Measurements from ENCODE around the gene CACNB4.

The CACNB4 gene

DNA sequence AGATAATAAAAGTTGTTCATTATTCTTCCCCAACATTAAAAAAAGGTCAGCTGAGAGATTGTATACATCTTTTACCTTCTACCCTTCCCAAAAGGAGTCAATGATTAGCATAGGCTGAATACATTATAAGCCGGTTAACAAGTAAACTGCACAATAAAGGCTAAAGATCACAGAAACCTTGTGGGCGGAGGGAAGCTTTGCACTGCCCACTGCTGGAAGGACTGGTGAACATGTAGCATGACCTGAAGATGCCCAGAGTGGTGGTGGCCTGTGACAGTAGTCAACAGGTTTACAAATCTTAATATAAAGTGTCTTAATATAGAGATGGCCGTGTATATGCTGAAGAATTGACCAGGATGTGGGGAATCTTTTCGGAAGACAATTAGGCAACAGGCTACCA is 306.3 kb downstream of the CACNB4 start:
- no peak for DNase-seq (ENCODE audit: insufficient read length, low spot score)
- TF ChIP-seq, protein P1, sequence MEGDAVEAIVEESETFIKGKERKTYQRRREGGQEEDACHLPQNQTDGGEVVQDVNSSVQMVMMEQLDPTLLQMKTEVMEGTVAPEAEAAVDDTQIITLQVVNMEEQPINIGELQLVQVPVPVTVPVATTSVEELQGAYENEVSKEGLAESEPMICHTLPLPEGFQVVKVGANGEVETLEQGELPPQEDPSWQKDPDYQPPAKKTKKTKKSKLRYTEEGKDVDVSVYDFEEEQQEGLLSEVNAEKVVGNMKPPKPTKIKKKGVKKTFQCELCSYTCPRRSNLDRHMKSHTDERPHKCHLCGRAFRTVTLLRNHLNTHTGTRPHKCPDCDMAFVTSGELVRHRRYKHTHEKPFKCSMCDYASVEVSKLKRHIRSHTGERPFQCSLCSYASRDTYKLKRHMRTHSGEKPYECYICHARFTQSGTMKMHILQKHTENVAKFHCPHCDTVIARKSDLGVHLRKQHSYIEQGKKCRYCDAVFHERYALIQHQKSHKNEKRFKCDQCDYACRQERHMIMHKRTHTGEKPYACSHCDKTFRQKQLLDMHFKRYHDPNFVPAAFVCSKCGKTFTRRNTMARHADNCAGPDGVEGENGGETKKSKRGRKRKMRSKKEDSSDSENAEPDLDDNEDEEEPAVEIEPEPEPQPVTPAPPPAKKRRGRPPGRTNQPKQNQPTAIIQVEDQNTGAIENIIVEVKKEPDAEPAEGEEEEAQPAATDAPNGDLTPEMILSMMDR (IDR thresholded peaks at IDR 0.05; ENCODE audit: insufficient read depth, missing control alignments), result no peak
- no peak for FAIRE-seq

DNA sequence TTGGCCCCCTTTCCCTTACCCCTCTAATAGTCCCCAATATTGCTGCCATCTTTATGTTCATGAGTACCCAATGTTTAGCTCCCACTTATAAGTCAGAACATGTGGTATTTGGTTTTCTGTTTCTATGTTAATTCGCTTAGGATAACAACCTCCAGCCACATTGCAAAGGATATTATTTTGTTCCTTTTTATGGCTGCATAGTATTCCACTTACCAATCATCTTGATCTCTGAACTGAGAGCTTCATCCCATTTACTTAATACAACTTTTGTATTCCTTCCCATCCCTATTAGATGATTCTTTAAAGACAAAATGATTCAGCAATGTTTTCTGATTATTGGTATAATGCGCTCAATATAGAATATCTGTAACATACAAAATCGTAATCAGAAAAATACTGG is 307.3 kb downstream of the CACNB4 start:
- DNase-seq (ENCODE audit: insufficient read length, low spot score), result no peak
- FAIRE-seq, result no peak
- TF ChIP-seq, protein P1 (IDR thresholded peaks at IDR 0.05; ENCODE audit: insufficient read depth, missing control alignments), result no peak

DNA sequence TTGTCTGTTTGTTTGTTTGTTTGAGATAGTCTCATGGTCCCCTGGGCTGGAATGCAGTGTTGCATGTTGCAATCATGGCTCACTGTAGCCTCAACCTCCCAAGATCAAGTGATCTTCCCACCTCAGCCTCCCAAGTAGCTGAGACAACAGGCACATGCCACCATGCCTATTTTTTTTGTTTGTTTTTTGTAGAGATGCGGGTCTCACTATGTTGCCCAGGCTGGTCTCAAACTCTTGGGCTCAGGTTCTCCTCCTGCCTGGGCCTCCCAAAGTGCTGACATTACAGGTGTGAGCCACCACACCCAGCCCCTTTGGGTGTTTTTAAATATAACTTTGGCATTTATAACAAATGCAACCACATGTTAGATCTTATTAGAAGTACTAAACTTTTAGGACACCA is 308.2 kb downstream of the CACNB4 start:
- FAIRE-seq, result no peak

DNA sequence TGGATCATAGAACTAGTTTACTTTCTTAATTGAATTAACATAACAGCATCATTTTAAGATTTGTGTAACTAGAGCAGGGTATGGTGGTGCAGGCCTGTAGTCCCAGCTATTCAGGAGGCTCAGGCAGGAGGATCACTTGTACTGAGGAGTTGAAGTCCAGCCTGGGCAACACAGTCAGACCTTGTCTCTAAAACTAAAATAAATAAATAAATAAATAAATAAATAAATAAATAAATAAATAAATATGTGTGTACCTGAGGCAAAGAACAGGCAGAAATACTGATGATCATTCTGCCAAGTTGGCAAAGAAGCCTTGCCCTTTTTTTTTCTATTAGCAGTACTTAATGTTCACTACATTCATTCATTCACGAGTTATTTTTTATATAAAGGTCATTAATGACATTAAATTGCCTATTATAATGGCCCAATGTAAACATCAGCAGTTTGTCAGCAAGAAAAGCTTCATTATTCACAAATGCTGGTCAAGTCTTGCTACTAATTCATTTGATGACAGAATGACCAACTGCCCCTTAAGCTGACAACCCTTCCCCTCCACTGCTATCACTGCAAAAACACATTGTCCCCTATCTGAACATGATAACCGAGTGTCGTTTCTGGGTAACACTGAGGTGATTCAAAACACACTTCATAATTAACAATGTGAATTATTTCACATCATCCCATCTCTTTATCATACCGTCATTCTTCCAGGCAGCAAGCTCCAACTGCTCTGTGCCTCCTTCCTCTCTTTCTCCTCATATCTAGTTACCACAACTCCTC is 309.6 kb downstream of the CACNB4 start:
- FAIRE-seq, result no peak
- TF ChIP-seq, protein P1 (IDR thresholded peaks at IDR 0.05; ENCODE audit: insufficient read depth, missing control alignments), result no peak

More for the DNA sequence above, 308.2 kb downstream of the CACNB4 start:
- DNase-seq (ENCODE audit: insufficient read length, low spot score), result no peak
- TF ChIP-seq, protein P1 (IDR thresholded peaks at IDR 0.05; ENCODE audit: insufficient read depth, missing control alignments), result no peak

DNA sequence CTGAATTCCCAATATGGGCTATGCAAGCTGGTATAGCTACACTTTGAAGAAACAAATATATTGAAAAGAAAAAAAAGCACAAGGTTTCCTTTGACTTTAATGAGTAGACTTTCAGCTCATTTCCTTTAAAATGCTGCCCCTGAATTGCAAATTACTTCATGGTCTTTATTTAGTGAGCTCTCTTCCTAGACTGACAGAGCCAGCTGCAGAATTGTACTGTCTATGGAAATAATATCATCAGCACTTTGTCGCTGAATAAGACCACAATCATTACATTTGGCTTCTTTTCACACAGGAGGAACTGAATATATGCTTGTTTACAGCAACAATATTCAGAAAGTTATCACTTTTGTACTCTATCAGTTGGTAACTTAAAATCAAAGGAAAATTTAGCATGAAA is 312.4 kb downstream of the CACNB4 start:
- FAIRE-seq (no peak), DNase-seq (ENCODE audit: insufficient read length, low spot score) (no peak)
- TF ChIP-seq, protein P1 (IDR thresholded peaks at IDR 0.05; ENCODE audit: insufficient read depth, missing control alignments), result no peak

More for the DNA sequence above, 309.6 kb downstream of the CACNB4 start:
- DNase-seq (ENCODE audit: insufficient read length, low spot score), result no peak

DNA sequence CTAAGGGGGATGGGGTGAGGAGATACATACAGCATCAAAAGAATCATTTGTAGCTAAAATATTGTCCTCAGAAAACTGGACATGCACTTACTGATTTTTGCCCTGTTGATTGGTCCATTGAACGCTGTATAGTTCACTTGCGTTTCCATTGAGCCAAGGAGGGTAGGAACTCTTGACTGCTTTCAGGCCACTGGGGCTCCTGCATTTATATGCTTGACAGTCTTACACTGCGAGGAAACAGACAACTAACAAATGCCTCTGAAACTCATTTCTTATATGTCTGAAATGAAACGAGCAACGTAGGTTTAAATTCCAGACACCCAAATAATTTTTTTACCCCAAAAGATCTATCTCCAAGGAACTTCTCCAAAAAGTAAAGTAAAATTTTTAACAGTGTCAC is 312.8 kb downstream of the CACNB4 start:
- FAIRE-seq (no peak), DNase-seq (ENCODE audit: insufficient read length, low spot score) (no peak)
- TF ChIP-seq, protein P1 (IDR thresholded peaks at IDR 0.05; ENCODE audit: insufficient read depth, missing control alignments), result no peak

DNA sequence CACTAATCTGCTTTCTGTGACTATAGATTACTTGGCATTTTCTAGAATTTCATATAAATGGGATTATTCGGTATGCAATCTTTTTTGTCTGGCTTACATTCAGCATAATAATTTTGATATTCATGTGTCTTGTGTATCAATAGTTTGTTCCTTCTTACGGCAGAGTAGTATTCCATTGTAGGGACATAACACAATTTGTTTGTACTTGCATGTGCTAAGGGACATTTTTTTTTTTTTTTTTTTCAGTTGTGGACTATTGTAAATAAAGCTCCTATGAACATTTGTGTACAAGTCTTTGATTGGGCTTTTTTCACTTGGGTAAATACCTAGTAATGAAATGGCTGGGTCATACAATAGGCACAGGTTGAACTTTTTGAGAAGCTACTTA is 315.7 kb downstream of the CACNB4 start:
- no peak for FAIRE-seq
- DNase-seq (ENCODE audit: insufficient read length, low spot score), result no peak

More for the DNA sequence above, 315.7 kb downstream of the CACNB4 start:
- TF ChIP-seq, protein P1 (IDR thresholded peaks at IDR 0.05; ENCODE audit: insufficient read depth, missing control alignments), result no peak

Data from D721Med (cell line).